ENCODE results near the gene CACNA1C.
A peak's percentile ranks its signal among the peaks of the same experiment; 100 is the strongest.

The CACNA1C gene

GRCh38 chr12:2492236-2492635 lies 439.4 kb downstream of the CACNA1C start:
- no peak for DNase-seq

- DNase-seq, result no peak
These were observed 440.3 kb downstream of the CACNA1C start for GRCh38 chr12:2493086-2493485.

DNA sequence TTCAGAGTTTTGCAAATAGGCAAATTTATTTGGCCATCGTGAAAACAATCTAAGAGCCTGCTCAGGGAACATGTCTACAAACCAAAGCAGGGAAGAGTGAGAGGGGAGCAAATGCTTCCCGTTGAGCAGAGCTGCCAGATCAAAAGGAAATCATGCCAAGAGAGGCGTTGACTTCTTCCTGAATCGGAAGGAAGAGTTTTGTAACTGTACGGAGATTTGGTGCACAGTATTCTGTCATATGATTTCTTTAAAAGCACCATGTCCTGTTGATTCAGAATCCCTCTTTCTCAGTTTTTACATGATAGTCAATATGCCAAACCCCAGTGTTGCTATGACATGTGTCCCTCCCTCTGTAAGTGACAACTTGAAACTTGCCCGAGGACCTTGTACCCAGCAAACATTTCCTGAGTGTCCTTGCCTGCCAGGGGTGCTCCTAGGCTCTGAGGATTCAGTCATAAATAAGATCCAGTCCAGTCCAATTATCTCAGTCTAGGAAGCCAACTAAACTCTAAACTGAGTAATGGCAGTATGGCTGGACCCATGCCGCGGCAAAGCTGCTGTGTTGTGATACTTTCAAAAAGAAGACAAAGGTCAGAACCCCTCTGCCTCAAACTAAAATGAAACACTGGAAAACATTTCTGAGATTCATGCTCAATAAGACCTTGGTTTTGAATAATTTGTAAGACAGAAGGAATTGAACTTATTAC lies 441.9 kb downstream of the CACNA1C start:
- no peak for DNase-seq

DNA sequence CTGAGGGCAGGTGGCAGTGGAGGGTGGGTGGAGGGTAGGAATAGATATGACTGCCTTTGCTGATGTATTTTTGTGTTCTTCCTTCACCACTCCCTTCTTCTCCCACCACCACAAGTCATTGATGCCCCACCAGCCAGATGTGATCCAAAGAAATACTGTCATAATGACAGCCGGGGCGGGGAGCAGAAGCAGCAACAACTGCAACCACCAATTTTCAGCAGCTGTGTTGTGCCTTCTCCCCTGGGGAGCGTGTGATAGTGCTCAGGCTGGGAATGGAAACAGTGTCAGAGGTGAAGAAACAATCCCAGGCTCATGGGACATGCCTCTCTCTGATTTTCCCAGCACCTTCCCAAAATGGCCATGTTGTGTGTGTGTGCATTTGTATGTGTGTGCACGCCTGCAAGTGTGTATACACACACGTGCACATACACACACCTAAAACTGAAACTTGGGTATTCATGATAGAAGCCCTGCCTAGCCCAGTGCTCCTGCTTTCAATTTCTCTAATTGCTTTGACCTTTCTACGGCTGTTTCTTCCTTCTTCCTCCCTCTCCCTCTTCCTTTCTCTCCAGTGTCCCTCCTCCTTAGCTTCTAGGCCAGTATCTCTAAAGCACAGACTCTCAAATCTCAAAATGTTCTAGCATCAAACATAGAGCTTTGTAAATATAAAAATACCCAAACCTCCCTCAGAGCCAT lies 442.8 kb downstream of the CACNA1C start:
- no peak for DNase-seq

GRCh38 chr12:2498964-2499500 lies 446.2 kb downstream of the CACNA1C start:
- no peak for DNase-seq

DNA sequence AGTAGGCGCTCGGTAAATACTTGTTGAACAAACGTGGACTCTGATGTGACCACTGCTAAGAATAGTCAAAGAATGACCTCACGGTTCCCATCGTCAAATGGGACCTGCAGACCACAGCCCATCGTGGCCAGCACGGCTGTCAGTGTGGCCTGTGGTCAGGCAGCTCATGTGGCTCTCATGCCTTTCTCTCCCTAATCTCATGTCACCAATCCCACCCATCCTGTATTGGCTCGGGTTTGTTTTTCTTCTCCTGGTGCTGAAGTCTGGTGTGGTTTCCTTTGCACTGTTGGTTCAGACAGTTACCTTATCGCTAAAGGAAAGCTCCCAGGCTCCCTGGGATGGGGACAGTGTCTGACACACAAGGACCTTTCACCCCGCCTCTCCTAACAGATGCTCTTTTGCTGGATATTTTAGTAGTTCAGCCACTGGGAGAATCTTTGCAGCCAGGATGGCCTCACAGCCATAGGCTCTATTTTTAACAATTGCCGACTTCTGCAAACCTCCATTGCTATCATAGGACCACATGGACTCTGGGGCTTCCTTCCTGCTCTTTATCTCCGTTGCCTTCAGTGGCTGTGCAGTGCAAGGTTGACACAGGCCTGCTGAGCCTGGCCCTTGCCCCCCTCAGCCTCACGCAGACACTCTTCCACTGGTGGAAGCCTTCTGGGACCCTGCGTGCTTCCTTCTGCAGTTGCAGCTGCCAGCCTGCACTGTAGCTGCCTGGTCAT lies 448.8 kb downstream of the CACNA1C start:
- DNase-seq, result no peak

GRCh38 chr12:2503036-2503435 lies 450.2 kb downstream of the CACNA1C start:
- DNase-seq, result no peak

DNA sequence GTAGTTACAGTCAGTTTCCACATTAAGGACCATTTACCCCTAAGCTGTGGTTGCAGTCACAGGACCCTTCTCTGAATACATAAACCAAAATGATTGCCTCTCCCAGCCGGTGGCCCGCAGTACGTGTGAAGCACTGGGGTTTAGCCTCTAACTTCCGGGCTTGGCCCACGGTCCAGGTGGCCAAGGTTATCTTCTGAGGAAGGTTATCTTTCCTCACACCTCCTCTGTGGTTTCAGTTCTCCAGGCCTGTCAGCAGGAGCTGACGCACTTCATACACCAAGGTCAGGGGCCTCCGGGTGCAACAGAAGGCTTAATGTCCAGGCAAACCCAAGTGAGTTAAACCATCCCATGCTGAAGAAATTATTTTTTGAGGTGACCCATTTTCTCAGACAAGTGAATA lies 451.0 kb downstream of the CACNA1C start:
- DNase-seq, result no peak

GRCh38 chr12:2504577-2504976 lies 451.8 kb downstream of the CACNA1C start:
- DNase-seq, result no peak

- DNase-seq, result no peak
These were observed 455.0 kb downstream of the CACNA1C start for GRCh38 chr12:2507814-2508213.

DNA sequence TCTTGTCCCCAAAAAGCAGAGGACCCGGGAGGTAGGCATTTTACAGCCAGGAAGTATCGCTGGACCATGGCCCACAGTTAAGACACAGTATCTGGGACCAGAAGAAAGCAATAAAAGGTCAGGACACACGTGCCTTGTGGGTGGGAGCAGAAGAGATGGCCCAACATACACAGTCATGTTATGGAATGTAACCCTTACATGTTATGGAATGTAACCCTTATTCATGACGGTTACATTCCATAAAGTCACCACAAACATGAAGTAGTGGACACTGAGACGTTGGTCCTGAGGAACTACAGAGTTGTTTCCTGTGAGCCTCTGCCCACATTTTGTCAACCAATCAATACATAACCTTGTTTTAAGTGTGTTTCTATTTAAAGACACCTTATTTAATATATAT lies 456.4 kb downstream of the CACNA1C start:
- peak; percentile 27 for DNase-seq

DNA sequence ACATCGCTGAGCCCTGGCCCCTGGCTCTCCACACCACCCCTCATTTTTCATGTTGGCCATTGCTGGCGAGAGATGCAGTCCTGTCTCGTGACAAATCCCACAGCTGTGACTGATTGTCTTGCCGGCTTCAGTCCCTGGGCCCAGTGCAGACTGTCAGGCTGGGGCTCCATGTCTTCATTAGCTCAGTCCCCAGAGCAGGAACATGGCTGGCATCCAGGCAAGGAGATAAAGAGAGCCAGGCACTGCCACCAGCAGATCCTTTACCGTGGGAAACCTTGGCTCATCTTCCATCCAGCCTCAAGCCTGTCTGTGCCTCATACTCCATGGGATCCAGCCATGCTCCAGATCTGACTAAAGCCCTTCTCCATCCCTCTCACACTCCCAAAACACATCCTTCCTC lies 457.3 kb downstream of the CACNA1C start:
- DNase-seq, result no peak

DNA sequence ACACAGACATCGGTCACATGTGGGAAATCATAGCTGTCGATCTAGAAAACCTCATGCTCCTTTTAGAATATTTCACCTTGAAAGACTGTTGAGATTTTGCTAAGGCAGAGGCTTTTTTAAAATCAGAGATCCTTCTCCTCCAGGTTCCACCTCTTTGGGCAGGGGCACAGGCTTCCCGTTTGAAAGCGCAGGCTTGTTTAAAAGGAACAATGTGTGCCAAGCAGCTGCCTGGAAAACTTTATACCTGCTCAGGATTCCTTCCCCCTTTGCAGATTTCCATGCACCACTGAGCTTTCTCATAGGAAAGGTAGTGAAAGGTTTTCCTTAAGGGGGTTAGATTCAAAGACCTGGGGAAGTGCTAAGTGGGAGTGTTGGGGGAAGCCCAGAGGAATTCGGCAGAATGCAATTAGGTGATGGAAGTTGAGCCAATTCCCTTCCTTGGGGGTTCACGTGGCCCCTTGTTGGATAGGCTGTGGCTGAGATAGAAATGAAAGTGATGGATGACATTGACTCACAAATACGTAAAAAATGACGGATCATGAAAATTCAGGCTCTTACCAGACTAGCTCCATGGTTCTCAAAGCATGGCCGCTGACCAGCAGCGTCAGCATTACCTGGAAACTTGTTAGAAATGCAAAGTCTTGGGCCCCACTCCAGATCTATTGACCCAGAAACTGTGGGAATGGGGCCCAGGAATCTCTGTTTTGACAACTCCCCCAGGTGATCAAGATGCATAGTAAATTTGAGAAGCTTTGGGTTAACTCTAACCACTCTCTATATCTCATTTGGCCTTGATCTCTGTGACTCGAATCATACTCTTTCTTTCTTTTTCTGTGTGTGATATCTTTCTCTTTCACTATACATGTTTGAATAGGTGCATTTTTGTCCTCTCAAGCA lies 460.6 kb downstream of the CACNA1C start:
- no peak for DNase-seq

GRCh38 chr12:2514038-2514340 lies 461.2 kb downstream of the CACNA1C start:
- no peak for DNase-seq

DNA sequence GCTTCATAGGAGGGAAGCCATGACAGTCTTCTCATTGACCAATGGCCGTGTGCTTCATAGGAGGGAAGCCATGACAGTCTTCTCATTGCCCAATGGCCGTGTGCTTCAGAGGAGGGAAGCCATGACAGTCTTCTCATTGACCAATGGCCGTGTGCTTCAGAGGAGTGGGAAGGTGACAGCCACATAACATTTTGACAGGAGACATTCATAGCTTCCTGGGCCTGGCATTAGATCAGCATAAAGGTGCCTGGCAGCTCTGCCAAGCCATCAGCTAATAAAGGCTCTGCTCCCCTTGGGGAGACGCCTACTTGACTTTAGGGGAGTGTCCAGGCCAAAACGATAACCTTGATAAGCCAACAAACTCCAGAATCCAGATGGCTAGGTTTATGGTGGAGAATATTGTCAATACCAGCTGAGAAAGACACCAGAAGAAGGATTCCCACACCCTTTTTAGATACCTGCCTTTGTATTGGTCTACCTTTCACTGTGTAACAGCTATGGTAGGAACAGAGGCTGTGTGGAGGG lies 468.0 kb downstream of the CACNA1C start:
- DNase-seq, result no peak

DNA sequence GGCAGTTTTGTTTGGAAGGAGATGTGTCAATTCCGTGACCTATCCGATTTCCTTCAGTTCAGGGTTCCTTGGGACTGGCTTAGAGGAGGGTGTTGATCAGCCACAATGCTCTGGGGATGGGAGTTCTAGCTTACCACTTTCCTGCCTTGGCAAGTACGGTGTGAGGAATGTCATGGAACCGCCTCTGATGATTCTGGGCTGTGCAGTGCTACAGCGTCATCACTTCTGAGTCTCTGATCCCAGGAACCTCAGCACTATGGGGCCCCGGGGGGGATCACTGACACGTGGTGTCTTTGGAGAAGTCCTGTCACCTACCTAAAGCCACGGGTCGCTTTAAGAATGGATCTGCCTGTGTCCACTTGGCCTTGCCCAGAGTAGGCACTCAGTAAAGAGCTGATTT lies 470.5 kb downstream of the CACNA1C start:
- DNase-seq, result no peak

DNA sequence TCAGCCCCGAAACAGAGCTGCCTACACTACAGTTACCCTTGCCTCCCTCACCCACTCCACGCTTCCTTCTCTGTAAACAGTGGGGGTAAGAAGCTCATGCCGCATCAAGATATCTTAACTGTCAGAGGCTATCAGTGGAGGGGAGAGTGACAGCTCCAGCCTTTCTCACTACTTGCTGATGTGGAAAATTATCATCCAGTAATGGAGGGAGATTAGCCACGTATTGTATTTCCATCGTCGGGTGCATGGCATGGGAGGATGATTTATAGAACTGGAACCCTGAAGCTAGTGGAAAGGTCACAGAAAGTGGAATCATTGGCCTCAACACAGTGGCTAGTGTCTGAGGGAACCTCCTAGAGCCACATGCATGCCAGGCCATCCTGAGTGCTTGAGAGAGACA lies 471.1 kb downstream of the CACNA1C start:
- DNase-seq, result no peak

DNA sequence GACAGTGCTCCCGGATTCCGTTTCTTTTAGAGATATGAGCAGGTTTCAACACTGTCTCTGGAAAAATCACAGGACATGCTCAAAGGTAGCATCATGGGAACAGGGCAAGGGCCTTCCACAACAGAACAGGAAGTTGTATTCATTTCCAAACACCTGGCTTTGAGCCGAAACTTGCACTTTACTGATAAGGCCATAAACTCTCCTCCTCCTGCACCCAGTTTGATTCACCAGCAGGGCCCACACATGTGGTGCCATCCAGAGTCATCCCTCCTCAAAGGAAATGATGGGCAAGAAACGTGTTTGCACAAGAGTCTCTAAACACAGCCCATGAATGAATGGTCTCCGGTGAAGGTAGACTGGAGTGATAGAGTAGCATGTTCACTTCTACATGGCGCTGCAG lies 473.6 kb downstream of the CACNA1C start:
- DNase-seq, result no peak

- no peak for DNase-seq
These were observed 475.2 kb downstream of the CACNA1C start for GRCh38 chr12:2528001-2528400.

- no peak for DNase-seq
These were observed 477.0 kb downstream of the CACNA1C start for GRCh38 chr12:2529807-2530206.

- no peak for DNase-seq
These were observed 478.6 kb downstream of the CACNA1C start for GRCh38 chr12:2531371-2531770.

DNA sequence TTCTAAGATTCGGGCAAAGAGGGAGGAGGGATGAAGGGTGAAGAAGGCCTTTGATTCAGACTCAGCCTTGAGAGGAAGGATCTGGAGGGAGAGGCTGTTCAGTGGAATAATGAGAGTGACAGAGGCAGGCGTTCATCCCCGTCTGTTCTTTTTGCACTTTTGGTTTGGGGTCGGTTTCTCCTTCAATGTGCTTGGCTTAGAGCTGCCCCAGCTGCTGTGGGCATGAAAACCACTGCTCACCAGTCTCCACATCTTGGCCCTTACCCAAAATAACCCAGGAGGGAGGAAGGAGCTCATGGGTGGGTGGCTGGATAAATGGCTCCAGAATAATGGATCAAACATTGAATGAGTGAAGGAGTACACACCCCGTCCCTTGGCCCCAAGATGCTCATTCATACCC lies 480.2 kb downstream of the CACNA1C start:
- DNase-seq, result no peak
